Muscle of back (tissue), 13 donors: ENCODE data around the gene PLXNB3. TPM values are rescaled to one million over a fixed set of nuclear protein-coding genes. Genes with fewer than 3 reads are reported as not detected.
"Not testable (repeated sequence)": the region's sequence is repeated elsewhere in the genome, so short reads cannot be mapped to it uniquely, and the experiment has no call there.

Source experiments
- DNase-seq, 3 donors: peaks; one replicate each; pipeline versions ENCODE4 v3.0.0 to v3.0.0-alpha.2; 2013
- long read RNA-seq, 9 donors: transcript quantifications; one replicate each; lab custom pipeline, GENCODE V29; 2026
- polyA plus RNA-seq, 10 donors: library from polyadenylated mRNA; unstranded; fragments of 120-200 nt; gene quantifications; one replicate each; pipeline ENCODE4 v1.2.1, GENCODE V29; 2013; ENCODE audit not compliant: insufficient read length in 10 of 10

Gene PLXNB3
- 1 to 10 TPM in 9 of 10 donors, under 1 TPM in 1; 0.97 to 7.8 (median 3.8) TPM for polyA plus RNA-seq
- long read RNA-seq, donor 1 = 0 reads
- long read RNA-seq, donor 2 = 0 reads
- long read RNA-seq, donor 3 = 0 reads
- long read RNA-seq, donor 4 = 0 reads
- long read RNA-seq, donor 5 = 0 reads
- long read RNA-seq, donor 6 = 0 reads
- long read RNA-seq, donor 7 = 0 reads
- long read RNA-seq, donor 8 = 0 reads
- long read RNA-seq, donor 9 = 0 reads

DNA sequence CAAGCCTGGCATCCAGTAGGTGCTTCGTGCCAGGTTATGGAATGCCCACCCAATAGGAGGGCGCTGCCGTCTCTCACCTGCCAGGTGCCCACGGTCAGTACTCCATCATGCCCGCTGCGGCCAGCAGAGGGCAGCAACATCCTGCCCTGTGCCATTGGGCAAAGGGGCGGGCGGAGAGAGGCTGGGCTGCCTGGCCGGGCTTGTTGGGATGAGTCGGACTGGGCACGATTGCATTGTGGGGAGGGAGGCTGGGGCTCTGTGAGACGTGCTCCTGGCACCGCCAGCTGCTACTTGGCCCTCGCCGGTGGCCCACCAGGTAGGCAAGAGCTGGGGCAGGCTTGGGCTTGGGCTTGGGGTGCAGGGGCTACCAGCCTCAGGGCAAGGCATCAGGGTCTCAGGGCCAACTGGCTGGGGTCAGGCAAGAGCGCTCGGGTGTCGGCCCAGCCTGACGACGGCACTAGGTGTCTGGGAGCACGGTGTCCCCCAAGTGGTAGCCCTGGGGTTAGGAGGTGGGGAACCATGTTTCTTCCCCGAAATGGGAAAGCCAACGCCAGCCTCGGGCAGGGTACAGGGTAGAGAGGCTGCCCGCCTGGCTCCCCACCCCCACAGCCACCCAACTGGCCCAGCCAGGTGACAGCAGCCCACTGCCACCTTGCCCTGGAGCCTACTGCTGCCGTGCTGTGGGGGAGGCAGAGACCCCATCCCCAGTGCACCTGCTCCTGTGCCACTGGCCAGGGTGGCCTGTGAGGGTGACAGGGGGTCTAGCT is at the start of gene PLXNB3:
Gene PLXNB3 (plus strand): TSS at position 261 of the 767 bp plus-strand sequence. CDS start 1,287 bp downstream, outside the sequence.
- peak in 2 of 3 donors; percentile 38 to 59 for DNase-seq

- no peak for DNase-seq
These were observed 49.8 kb upstream of the PLXNB3 start for GRCh38 chrX:153714256-153714655.

DNA sequence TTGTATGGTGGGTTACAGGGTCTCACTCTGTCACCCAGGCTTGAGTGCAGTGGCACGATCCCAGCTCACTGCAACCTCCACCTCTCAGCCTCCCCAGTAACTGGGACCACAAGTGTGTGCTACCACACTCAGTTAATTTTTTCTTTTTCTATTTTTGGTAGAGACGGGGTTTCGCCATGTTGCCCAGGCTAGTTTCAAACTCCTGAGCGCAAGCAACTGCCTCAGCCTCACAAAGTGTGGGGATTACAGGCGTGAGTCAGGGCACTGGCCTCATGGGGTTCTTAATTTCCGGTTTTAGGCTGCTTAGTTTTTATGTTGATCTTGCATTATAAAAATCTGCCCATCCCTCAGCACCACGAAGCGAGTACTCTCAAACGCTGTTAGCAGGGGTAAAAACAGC is 46.6 kb upstream of the PLXNB3 start:
- DNase-seq = no peak

DNA sequence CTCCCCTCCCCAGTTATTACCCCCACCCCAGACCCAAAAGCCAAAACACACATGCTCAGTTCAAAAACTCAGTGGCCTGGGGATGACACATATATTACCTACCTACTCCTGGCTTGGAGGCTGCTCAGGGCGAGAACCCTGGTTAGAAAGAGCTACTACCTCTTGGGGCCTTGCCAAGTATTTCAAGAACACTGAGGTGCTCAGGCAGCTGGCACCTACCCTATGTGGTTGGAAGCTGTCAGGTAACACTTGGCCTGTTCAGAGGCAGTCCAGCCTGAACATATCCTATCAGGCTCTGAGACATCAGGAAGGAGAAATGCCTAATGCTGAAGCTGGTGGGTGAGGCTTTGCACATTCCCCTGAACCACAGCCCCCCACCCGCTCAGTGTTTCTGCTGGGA is 44.8 kb upstream of the PLXNB3 start:
- no peak for DNase-seq

GRCh38 chrX:153719701-153720100 is 44.3 kb upstream of the PLXNB3 start:
- no peak for DNase-seq

GRCh38 chrX:153722704-153723350 is 41.2 kb upstream of the PLXNB3 start:
- DNase-seq = no peak

DNA sequence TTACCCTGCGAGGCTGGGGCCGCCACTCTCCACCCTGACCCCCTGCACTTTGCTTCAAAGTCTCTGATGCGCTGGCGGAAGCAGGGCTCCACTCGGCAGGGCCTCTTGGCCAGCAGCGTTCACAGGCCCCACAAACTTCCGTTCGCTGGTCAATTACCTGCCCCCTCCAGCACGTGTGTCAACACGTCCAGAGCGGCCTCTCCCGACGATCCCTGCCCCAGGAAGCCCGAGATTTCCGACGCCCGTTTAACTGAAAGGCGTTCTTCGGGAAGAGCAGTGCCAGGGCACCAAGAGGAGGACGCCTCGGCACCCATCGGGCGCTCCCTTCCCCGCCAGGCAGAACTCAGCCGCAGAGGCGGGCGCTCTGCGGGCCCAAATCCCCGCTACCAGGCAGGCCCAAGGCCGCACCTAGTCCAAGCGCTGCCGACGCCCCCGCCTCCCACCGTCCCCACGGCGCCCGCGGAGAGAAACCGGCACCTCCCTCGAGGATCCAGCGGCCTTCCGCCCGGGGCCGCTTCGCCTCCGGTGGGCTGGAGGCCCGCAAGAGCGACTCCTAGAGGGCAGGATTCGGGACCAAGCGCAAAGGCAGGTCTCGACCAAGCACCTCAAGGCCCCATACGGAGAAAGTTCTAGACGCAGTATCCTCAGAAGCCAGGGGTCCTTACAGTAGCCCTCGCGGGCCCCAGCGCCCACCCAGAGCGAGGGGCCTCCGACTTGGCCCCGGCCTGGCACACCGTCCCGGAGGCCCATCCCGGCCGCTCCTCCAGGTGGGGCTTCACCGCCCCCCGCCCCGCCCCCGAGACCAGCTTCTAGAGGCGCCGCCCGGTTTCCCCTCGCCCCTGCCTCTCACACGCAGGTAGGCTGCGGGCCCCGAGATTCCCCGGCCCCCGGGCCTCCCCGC is 40.4 kb upstream of the PLXNB3 start:
- peak in 1 of 3 donors; percentile 51 for DNase-seq

DNA sequence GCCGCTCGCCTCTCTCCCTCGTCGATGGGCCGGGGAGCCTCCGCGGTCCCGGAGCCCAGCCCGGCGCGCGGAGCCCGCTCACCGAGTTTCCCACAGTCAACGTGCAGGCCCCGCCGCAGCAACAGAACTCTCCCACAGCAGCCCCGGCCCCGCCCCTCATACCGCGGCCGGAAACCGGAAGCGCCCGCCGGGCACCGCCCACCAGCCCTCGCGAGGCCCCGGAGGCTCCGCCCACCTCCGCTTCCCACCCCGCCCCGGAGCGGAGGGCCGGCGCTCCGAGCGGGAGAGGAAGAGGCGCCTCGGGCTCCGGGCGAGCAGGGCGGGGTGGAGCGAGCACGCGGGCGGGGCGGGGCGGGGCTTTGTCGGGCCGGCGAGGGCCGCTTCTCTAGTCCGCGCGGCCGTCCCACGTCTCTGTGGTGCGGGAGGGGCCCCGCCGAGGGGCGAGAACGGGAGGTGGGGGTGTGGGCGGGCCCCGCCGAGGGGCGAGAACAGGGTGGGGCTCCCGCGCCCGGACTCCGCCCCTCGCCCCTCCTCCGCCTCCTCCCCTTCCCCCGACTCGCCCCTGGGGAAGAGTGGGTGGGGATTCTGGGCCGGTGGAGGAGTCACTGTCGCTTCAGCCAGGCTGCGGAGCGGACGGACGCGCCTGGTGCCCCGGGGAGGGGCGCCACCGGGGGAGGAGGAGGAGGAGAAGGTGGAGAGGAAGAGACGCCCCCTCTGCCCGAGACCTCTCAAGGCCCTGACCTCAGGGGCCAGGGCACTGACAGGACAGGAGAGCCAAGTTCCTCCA is 39.6 kb upstream of the PLXNB3 start, which contains the start of the genes ABCD1 and BCAP31:
Gene ABCD1 (plus strand): TSS at position 605 of the 787 bp plus-strand sequence. CDS start 411 bp downstream, outside the sequence.
Gene BCAP31 (minus strand): TSS at position 136 of the 787 bp plus-strand sequence. CDS start 1,143 bp downstream, outside the sequence.
- peak; percentile 88 to 93 (median 88) for DNase-seq

DNA sequence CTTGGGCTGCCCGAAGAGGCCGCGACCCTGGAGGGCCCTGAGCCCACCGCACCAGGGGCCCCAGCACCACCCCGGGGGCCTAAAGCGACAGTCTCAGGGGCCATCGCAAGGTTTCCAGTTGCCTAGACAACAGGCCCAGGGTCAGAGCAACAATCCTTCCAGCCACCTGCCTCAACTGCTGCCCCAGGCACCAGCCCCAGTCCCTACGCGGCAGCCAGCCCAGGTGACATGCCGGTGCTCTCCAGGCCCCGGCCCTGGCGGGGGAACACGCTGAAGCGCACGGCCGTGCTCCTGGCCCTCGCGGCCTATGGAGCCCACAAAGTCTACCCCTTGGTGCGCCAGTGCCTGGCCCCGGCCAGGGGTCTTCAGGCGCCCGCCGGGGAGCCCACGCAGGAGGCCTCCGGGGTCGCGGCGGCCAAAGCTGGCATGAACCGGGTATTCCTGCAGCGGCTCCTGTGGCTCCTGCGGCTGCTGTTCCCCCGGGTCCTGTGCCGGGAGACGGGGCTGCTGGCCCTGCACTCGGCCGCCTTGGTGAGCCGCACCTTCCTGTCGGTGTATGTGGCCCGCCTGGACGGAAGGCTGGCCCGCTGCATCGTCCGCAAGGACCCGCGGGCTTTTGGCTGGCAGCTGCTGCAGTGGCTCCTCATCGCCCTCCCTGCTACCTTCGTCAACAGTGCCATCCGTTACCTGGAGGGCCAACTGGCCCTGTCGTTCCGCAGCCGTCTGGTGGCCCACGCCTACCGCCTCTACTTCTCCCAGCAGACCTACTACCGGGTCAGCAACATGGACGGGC is 38.8 kb upstream of the PLXNB3 start:
- no peak for DNase-seq

GRCh38 chrX:153725832-153726285 is 38.2 kb upstream of the PLXNB3 start:
- DNase-seq = no peak

GRCh38 chrX:153726286-153727122 is 37.5 kb upstream of the PLXNB3 start:
- DNase-seq = peak in 2 of 3 donors; percentile 46 to 75

GRCh38 chrX:153727123-153727931 is 36.7 kb upstream of the PLXNB3 start:
- DNase-seq = peak in 1 of 3 donors; percentile 63

- DNase-seq = no peak
These were observed 36.0 kb upstream of the PLXNB3 start for GRCh38 chrX:153728095-153728494.

GRCh38 chrX:153728951-153729631 is 35.0 kb upstream of the PLXNB3 start:
- DNase-seq = no peak

GRCh38 chrX:153730115-153730514 is 33.9 kb upstream of the PLXNB3 start:
- DNase-seq = not testable (repeated sequence)

DNA sequence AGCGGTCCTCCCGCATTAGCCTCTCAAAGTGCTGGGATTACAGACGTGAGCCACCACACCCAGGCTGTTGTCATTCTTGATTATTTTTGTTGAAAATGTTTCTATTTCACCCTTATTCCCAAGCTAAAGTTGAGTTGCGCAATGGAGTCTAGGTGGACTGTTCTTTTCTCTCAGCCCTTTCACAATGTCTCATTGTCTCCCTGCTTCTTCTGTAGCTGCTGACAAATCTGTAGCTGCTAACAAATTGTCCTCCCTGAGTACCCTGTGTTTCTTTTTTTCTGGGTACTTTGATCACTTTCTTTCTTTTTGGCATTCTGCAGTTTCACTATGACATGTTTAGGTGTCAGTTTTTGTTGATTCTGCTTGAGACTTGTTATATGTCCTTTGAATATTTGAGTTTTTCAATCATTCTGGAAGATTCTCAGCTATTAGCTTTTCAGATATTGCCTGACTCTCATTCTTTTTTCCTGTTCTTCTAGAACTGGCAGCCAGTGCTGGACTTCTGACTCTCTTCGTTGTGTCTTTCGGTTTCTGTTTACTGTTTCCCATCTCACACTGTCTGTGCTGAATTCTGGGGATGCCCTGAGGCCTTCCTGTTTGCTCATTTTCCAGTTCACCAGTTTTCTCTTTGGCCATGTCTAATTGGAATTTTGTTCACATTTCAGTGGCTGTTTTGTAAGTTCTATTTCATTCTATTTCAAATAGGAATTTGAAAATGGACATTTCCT is 32.8 kb upstream of the PLXNB3 start:
- DNase-seq = no peak
